ENCODE measurements around the gene PAK4. TPM values are rescaled to one million over a fixed set of nuclear protein-coding genes. Genes with fewer than 3 reads are reported as not detected.

Gene PAK4
- polyA plus RNA-seq, 1 of the 3 experiments (the other 2 are of a cell fraction) = 36.4 TPM

DNA sequence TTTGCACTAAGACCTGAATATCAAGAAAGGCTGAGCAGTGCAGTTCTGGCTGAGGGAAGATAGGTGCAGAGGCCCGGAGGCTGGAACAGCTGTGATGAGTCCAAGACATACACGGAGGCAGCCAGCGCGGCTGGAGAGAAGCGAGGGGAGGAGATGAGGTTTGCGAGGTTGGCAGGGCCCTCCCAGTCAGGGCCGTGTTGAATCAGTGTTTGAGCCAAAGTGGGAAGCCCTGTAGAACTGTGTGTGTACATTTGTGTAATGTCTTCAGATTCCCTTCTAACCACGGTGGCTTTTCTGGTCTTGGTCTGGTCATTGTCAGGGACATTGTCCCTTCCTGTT lies 34.9 kb downstream of the PAK4 start:
- Histone ChIP-seq H3K36me3 (replicated peaks in 1 of 2; ENCODE audit: control insufficient read depth in 1 of 2, insufficient read depth in 2 of 2, low read length in 1 of 2) (no peaks in the 10 kb centered on the region), H3K9ac (no peak overlapping the region), H3K27me3 (ENCODE audit: insufficient read depth) (no peaks in the 10 kb centered on the region), H3K79me2 (ENCODE audit: insufficient read depth) (peaks cover 62% of the 10 kb centered on the region; the same call in 1 of the 2 replicates), H3F3A (replicated peaks; ENCODE audit: insufficient read depth) (no peaks in the 10 kb centered on the region), H3K4me3 (ENCODE audit: low read depth in 2 of 2, low read length in 1 of 2) (no peak overlapping the region), H3K4me2 (no peak overlapping the region), H3K9me2 (no peaks in the 10 kb centered on the region), H2AFZ (ENCODE audit: low read depth) (no peak overlapping the region), H3K4me1 (ENCODE audit: control insufficient read depth in 1 of 2, insufficient read depth in 2 of 2, low read depth in 1 of 2, low read length in 1 of 2) (peaks cover 0 to 47% of the 10 kb centered on the region in 2 experiments; a peak in 1 of 4 replicates), H3K27ac (ENCODE audit: low read depth in 2 of 2, low read length in 1 of 2) (peak overlapping the region in 1 of 2 experiments; percentile 29; a peak in 1 of 4 replicates), H4K20me1 (ENCODE audit: insufficient read depth) (peaks cover 61% of the 10 kb centered on the region), H3K9me3 (no peaks in the 10 kb centered on the region)
- 87% methylated on average over 8 of the region's 8 CpGs for WGBS (ENCODE audit: low lambda C conversion rate)
- CTCF ChIA-PET = no interaction called here
- POLR2A ChIA-PET = no interaction called here
- DNase-seq = no peak
- TF ChIP-seq TAF1 (IDR thresholded peaks at IDR 0.05; ENCODE audit: borderline replicate concordance, low read depth, low read length) (no peak), RFX5 (IDR thresholded peaks at IDR 0.05; ENCODE audit: low read length) (no peak), TEAD4 (IDR thresholded peaks at IDR 0.05; ENCODE audit: borderline replicate concordance, insufficient read depth) (no peak), NRF1 (IDR thresholded peaks at IDR 0.05; ENCODE audit: low read depth, low read length) (no peak), NFIC (IDR thresholded peaks at IDR 0.05; ENCODE audit: borderline replicate concordance) (no peak), EZH2phosphoT487 (IDR thresholded peaks at IDR 0.05; ENCODE audit: borderline replicate concordance, low read depth) (no peak), EP300 (IDR thresholded peaks at IDR 0.05; ENCODE audit: borderline replicate concordance in 1 of 2, low read depth in 1 of 2, low read length in 1 of 2) (no peak), SMC3 (IDR thresholded peaks at IDR 0.05; ENCODE audit: low read depth, low read length) (no peak), GABPA (IDR thresholded peaks at IDR 0.05; ENCODE audit: low read depth) (no peak), RXRA (IDR thresholded peaks at IDR 0.05; ENCODE audit: borderline replicate concordance, low read depth) (no peak), FOSL2 (IDR thresholded peaks at IDR 0.05; ENCODE audit: borderline replicate concordance, low read depth) (no peak), SIN3A (IDR thresholded peaks at IDR 0.05; ENCODE audit: borderline replicate concordance, low read depth, low read length) (no peak)
- TF ChIP-seq, protein P1, sequence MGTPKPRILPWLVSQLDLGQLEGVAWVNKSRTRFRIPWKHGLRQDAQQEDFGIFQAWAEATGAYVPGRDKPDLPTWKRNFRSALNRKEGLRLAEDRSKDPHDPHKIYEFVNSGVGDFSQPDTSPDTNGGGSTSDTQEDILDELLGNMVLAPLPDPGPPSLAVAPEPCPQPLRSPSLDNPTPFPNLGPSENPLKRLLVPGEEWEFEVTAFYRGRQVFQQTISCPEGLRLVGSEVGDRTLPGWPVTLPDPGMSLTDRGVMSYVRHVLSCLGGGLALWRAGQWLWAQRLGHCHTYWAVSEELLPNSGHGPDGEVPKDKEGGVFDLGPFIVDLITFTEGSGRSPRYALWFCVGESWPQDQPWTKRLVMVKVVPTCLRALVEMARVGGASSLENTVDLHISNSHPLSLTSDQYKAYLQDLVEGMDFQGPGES (IDR thresholded peaks at IDR 0.05; ENCODE audit: low read depth, low read length) = no peak

DNA sequence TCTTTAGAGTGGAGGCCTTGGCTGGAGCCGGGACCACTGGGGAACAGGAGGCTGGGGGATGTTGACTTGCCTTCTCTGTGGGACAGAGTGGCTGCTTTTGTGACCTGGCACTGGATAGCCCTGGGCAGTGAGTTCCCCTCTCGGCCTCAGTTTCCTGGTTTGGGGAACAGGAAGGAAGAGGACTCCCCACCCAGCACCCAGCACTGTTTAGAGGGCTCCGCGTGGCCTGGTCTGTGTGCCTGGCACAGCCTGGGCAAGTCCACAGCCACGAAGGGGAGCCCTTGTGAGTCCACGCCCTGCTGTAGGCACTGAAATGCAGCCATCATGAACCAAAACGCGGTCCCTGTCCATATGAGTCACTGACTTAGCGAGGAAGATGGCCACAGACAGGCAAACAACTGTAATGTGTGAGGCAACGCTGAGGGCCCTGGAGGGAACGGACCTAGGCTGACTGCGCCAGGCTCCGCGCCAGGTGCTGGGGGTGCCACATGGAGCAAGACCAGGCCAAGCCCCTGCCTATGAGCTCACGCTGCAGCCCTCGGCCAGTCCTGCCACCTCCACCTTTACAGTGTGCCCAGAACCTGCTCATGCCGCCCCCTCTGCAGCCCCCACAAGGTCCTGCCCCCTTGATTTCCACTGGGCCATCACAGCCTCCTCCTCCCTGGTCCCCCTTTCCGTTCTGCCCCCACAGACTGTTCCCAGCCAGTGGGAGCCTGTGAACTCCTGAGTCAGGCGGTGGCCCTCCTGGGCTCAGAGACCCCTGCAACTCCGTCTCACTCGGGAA lies 35.5 kb downstream of the PAK4 start:
- H3K9me2 ChIP-seq = no peaks in the 10 kb centered on the region
- ChIA-PET POLR2A (no interaction called here), CTCF (no interaction called here)
- no peak overlapping the region for H3K4me2 ChIP-seq
- H3K9me3 ChIP-seq = no peaks in the 10 kb centered on the region
- H2AFZ ChIP-seq (ENCODE audit: low read depth) = no peak overlapping the region
- peaks cover 62% of the 10 kb centered on the region for H3K79me2 ChIP-seq (ENCODE audit: insufficient read depth)
- H3K9ac ChIP-seq = no peak overlapping the region
- H3K27me3 ChIP-seq (ENCODE audit: insufficient read depth) = no peaks in the 10 kb centered on the region
- 93% methylated on average over 16 of the region's 21 CpGs for WGBS (ENCODE audit: low lambda C conversion rate)
- peak overlapping the region in 1 of 2 experiments; percentile 29; a peak in 1 of 4 replicates for H3K27ac ChIP-seq (ENCODE audit: low read depth in 2 of 2, low read length in 1 of 2)
- no peak overlapping the region for H3K4me3 ChIP-seq (ENCODE audit: low read depth in 2 of 2, low read length in 1 of 2)
- peaks cover 62% of the 10 kb centered on the region for H4K20me1 ChIP-seq (ENCODE audit: insufficient read depth)
- H3F3A ChIP-seq (replicated peaks; ENCODE audit: insufficient read depth) = no peaks in the 10 kb centered on the region
- no peak for DNase-seq
- H3K4me1 ChIP-seq (ENCODE audit: control insufficient read depth in 1 of 2, insufficient read depth in 2 of 2, low read depth in 1 of 2, low read length in 1 of 2) = peaks cover 0 to 45% of the 10 kb centered on the region in 2 experiments; a peak in 1 of 4 replicates
- no peaks in the 10 kb centered on the region for H3K36me3 ChIP-seq (replicated peaks in 1 of 2; ENCODE audit: control insufficient read depth in 1 of 2, insufficient read depth in 2 of 2, low read length in 1 of 2)
- TF ChIP-seq RCOR1 (IDR thresholded peaks at IDR 0.05; ENCODE audit: low read length) = no peak
- no peak for TF ChIP-seq YY1 (IDR thresholded peaks at IDR 0.05; ENCODE audit: low read depth)
- TF ChIP-seq, protein P1 (IDR thresholded peaks at IDR 0.05; ENCODE audit: low read depth, low read length) = no peak
- no peak for TF ChIP-seq TEAD4 (IDR thresholded peaks at IDR 0.05; ENCODE audit: borderline replicate concordance, insufficient read depth)
- no peak for TF ChIP-seq MEF2A (IDR thresholded peaks at IDR 0.05; ENCODE audit: borderline replicate concordance, low read depth)
- no peak for TF ChIP-seq GATA2 (CRISPR knock-in tag; IDR thresholded peaks at IDR 0.05)
- TF ChIP-seq, protein P2, sequence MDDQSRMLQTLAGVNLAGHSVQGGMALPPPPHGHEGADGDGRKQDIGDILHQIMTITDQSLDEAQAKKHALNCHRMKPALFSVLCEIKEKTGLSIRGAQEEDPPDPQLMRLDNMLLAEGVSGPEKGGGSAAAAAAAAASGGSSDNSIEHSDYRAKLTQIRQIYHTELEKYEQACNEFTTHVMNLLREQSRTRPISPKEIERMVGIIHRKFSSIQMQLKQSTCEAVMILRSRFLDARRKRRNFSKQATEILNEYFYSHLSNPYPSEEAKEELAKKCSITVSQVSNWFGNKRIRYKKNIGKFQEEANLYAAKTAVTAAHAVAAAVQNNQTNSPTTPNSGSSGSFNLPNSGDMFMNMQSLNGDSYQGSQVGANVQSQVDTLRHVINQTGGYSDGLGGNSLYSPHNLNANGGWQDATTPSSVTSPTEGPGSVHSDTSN (IDR thresholded peaks at IDR 0.05) = no peak
- TF ChIP-seq, protein P3, sequence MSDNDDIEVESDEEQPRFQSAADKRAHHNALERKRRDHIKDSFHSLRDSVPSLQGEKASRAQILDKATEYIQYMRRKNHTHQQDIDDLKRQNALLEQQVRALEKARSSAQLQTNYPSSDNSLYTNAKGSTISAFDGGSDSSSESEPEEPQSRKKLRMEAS (IDR thresholded peaks at IDR 0.05; ENCODE audit: low read depth) = no peak
- no peak for TF ChIP-seq ELF1 (IDR thresholded peaks at IDR 0.05)
- no peak for TF ChIP-seq MXI1 (IDR thresholded peaks at IDR 0.05; ENCODE audit: low read depth, low read length)
- TF ChIP-seq TCF12 (IDR thresholded peaks at IDR 0.05) = no peak
- TF ChIP-seq SMC3 (IDR thresholded peaks at IDR 0.05; ENCODE audit: low read depth, low read length) = no peak
- no peak for TF ChIP-seq GABPA (IDR thresholded peaks at IDR 0.05; ENCODE audit: low read depth)
- TF ChIP-seq NFIC (IDR thresholded peaks at IDR 0.05; ENCODE audit: borderline replicate concordance) = no peak
- no peak for TF ChIP-seq POLR2AphosphoS5 (IDR thresholded peaks at IDR 0.05; ENCODE audit: low read depth, low read length)
- no peak for TF ChIP-seq JUND (IDR thresholded peaks at IDR 0.05)
